Testis (tissue), 5 donors: ENCODE measurements around the gene TPD52L3. TPM values are rescaled to one million over a fixed set of nuclear protein-coding genes. Genes with fewer than 3 reads are reported as not detected.

Experiments
- DNase-seq: peaks from one replicate; pipeline ENCODE4 v3.0.0-alpha.2; 2019
- H3K27ac ChIP-seq, 2 donors: fragments of 200-600 bp; sonication (generic); one replicate each; pipeline ENCODE4 v1.5.1; 2019
- H3K27me3 ChIP-seq: fragments of 200-600 bp; sonication (generic); one replicate; pipeline ENCODE4 v1.5.1; 2019
- H3K36me3 ChIP-seq: fragments of 200-600 bp; sonication (generic); one replicate; pipeline ENCODE4 v1.5.1; 2017; ENCODE audit warnings: low read depth; ENCODE audit errors: missing control alignments
- H3K4me1 ChIP-seq: fragments of 200-600 bp; sonication (generic); one replicate; pipeline ENCODE4 v1.5.1; 2019
- H3K4me3 ChIP-seq, 2 donors: fragments of 200-600 bp; sonication (generic); one replicate each; pipeline ENCODE4 v1.5.1; 2017 to 2019
- H3K9me3 ChIP-seq: fragments of 200-600 bp; sonication (generic); one replicate; pipeline ENCODE4 v1.5.1; 2017
- CTCF ChIP-seq, 3 experiments: fragments of 450-650 bp in 2 of 3; fragments of 200-600 bp in 1 of 3; sonication (generic) in 1 of 3; IDR thresholded peaks; one replicate each; pipeline ENCODE4 v1.5.1; 2016 to 2019; ENCODE audit warnings: antibody characterized with exemption in 3 of 3, mild to moderate bottlenecking in 2 of 3, moderate library complexity in 1 of 3
- POLR2A ChIP-seq: fragments of 450-650 bp; IDR thresholded peaks from one replicate; pipeline ENCODE4 v1.6.1; 2017; ENCODE audit warnings: antibody characterized with exemption, mild to moderate bottlenecking, moderate library complexity
- WGBS, 2 donors: methylation state at CpG; one replicate each; pipeline ENCODE4 v1.1.5; 2018; 5-methylcytosine and 5-hydroxymethylcytosine counted together
- intact Hi-C: fragments of 100-400 bp; cut with DNase I; formaldehyde crosslinking; loops from one replicate; pipeline ENCODE4 v1.15.1; 2023; ENCODE audit warnings: low total_unique reads
- long read RNA-seq, 2 donors: transcript quantifications; one replicate each; lab custom pipeline, GENCODE V29; 2026
- polyA plus RNA-seq: library from polyadenylated mRNA; stranded (reverse); fragments of 350-450 nt; fragmentation: Illumina TruSeq; extraction: RNeasy Lipid Tissue Mini Kit (QIAGEN cat#74804); gene quantifications from one replicate; pipeline ENCODE4 v1.2.3, GENCODE V29; 2014; ENCODE audit warnings: low read depth, low replicate concordance; ENCODE audit not compliant: insufficient read depth
- total RNA-seq, 2 donors: library from RNA; depleted of rRNA; stranded (reverse); fragments of >200 nt; gene quantifications; one replicate each; pipeline ENCODE4 v1.2.3, GENCODE V29; 2016

TPD52L3 gene
- 10 to 100 TPM; 59.0 to 93.9 TPM for total RNA-seq
- polyA plus RNA-seq = 301 TPM
- long read RNA-seq, donor 1 = 0 reads
- long read RNA-seq, donor 2 = 0 reads

- peak; percentile 41 for DNase-seq
- H3K27ac ChIP-seq = no peak within 1 kb of the TSS
- TF ChIP-seq CTCF (IDR thresholded peaks at IDR 0.05) (no peak), POLR2A (no peak)
- H3K4me1 ChIP-seq = no peaks in the 10 kb centered on the region
- intact Hi-C loops = no loop called here
- H3K36me3 ChIP-seq = no peaks in the 10 kb centered on the region
- H3K4me3 ChIP-seq = peak within 1 kb of the TSS; percentile 9 to 26
- H3K27me3 ChIP-seq = no peaks in the 10 kb centered on the region
- 54 to 78% methylated on average over 15 to 16 of the region's 16 CpGs for WGBS, 2 donors
- H3K9me3 ChIP-seq = no peaks in the 10 kb centered on the region
Observed at GRCh38 chr9:6328103-6328502, at the start of gene TPD52L3. Gene TPD52L3 (plus strand): TSS chr9:6328375. CDS start chr9:6328596, 221 bp downstream.

- Histone ChIP-seq H3K4me1 (no peaks in the 10 kb centered on the region), H3K27ac (no peak overlapping the region), H3K4me3 (no peak overlapping the region), H3K27me3 (no peaks in the 10 kb centered on the region), H3K9me3 (no peaks in the 10 kb centered on the region), H3K36me3 (no peaks in the 10 kb centered on the region)
- 17 to 44% methylated on average over 2 of the region's 2 CpGs for WGBS, 2 donors
- TF ChIP-seq POLR2A (no peak), CTCF (IDR thresholded peaks at IDR 0.05) (no peak)
- intact Hi-C loops = loop anchor here (10.0 kb wide), 1 partner anchor 107 kb away; no protein-coding TSS in a partner anchor
- no peak for DNase-seq
Observed at GRCh38 chr9:6301858-6302257, 26.3 kb upstream of the TPD52L3 start.

GRCh38 chr9:6302417-6302816, 25.8 kb upstream of the TPD52L3 start:
- no peak for TF ChIP-seq CTCF (IDR thresholded peaks at IDR 0.05)
- no peak for TF ChIP-seq POLR2A
- Histone ChIP-seq H3K36me3 (no peaks in the 10 kb centered on the region), H3K27me3 (no peaks in the 10 kb centered on the region), H3K4me1 (no peaks in the 10 kb centered on the region), H3K27ac (no peak overlapping the region), H3K9me3 (no peaks in the 10 kb centered on the region), H3K4me3 (no peak overlapping the region)
- intact Hi-C loops = loop anchor here (10.0 kb wide), 1 partner anchor 108 kb away; no protein-coding TSS in a partner anchor
- DNase-seq = no peak

GRCh38 chr9:6304232-6304631, 23.9 kb upstream of the TPD52L3 start:
- Histone ChIP-seq H3K27ac (no peak overlapping the region), H3K36me3 (no peaks in the 10 kb centered on the region), H3K9me3 (no peaks in the 10 kb centered on the region), H3K27me3 (no peaks in the 10 kb centered on the region), H3K4me1 (no peaks in the 10 kb centered on the region), H3K4me3 (no peak overlapping the region)
- intact Hi-C loops = loop anchor here (10.0 kb wide), 1 partner anchor 109 kb away; no protein-coding TSS in a partner anchor
- TF ChIP-seq POLR2A (no peak), CTCF (IDR thresholded peaks at IDR 0.05) (no peak)
- no peak for DNase-seq

GRCh38 chr9:6305954-6306563, 22.1 kb upstream of the TPD52L3 start:
- no peaks in the 10 kb centered on the region for H3K9me3 ChIP-seq
- no peaks in the 10 kb centered on the region for H3K36me3 ChIP-seq
- no peaks in the 10 kb centered on the region for H3K4me1 ChIP-seq
- no peak for DNase-seq
- WGBS, 2 donors = 89 to 92% methylated on average over 2 of the region's 2 CpGs
- no peak for TF ChIP-seq POLR2A
- peak; percentile 21 to 50 (median 38) for TF ChIP-seq CTCF (IDR thresholded peaks at IDR 0.05)
- intact Hi-C loops = loop anchor here (10.0 kb wide), 1 partner anchor 111 kb away; no protein-coding TSS in a partner anchor
- H3K27ac ChIP-seq = no peak overlapping the region
- H3K4me3 ChIP-seq = no peak overlapping the region
- H3K27me3 ChIP-seq = no peaks in the 10 kb centered on the region
